Panc1 (cell line): ENCODE data around the gene FANCB. TPM values are rescaled to one million over a fixed set of nuclear protein-coding genes. Genes with fewer than 3 reads are reported as not detected.

Experiments used
- ATAC-seq: fragments of 200-7000 bp; cut with Tn5 transposase; 2 replicates; pipeline ENCODE4 v1.9.1; 2020; ENCODE audit warnings: mild to moderate bottlenecking, moderate library complexity
- BruUV-seq: library from RNA; stranded (reverse); fragments of 400-500 nt; replicated peaks from 2 replicates; lab custom pipeline; 2021; lab: Mats Ljungman, UMichigan
- CTCF ChIA-PET: fragments of 300-600 bp; sonication (Branson Sonifier 250); formaldehyde crosslinking; loops from one replicate; lab custom pipeline; 2022; ENCODE audit warnings: antibody characterized with exemption; lab: Charles Lee
- POLR2A ChIA-PET: fragments of 300-600 bp; sonication (Branson Sonifier 250); formaldehyde crosslinking; loops from one replicate; lab custom pipeline; 2022; ENCODE audit warnings: antibody characterized with exemption; lab: Charles Lee
- DNase-seq: peaks from one replicate; pipeline ENCODE4 v3.0.0-alpha.2; 2010; ENCODE audit warnings: low read depth, low spot score
- H3K27ac ChIP-seq: 2 replicates; pipeline ENCODE4 v1.5.1; 2011; ENCODE audit warnings: mild to moderate bottlenecking, low read length, inconsistent platforms
- H3K27me3 ChIP-seq: fragments of 200-500 bp; sonication (Bioruptor generic); 2 replicates; pipeline ENCODE4 v1.6.0; 2014; ENCODE audit warnings: low read length, inconsistent platforms; ENCODE audit not compliant: control insufficient read depth, insufficient read depth
- H3K36me3 ChIP-seq: fragments of 200-500 bp; sonication (Bioruptor generic); 2 replicates; pipeline ENCODE4 v1.5.1; 2014; ENCODE audit warnings: inconsistent platforms, mild to moderate bottlenecking, low read length, moderate library complexity; ENCODE audit not compliant: control insufficient read depth, insufficient read depth
- H3K4me1 ChIP-seq: 2 replicates; pipeline ENCODE4 v1.5.1; 2011; ENCODE audit warnings: inconsistent platforms, mild to moderate bottlenecking, low read length, moderate library complexity; ENCODE audit not compliant: control insufficient read depth, insufficient read depth
- H3K4me3 ChIP-seq, 2 experiments: 2 replicates each; pipeline ENCODE4 v1.5.1; 2011 to 2012; ENCODE audit warnings: low read depth in 2 of 2, low read length in 2 of 2, mild to moderate bottlenecking in 2 of 2, inconsistent platforms in 1 of 2, moderate library complexity in 1 of 2
- H3K9me3 ChIP-seq: fragments of 200-500 bp; sonication (Bioruptor generic); 2 replicates; pipeline ENCODE4 v1.5.1; 2014; ENCODE audit warnings: low read depth, mild to moderate bottlenecking, inconsistent platforms, low read length, moderate library complexity; ENCODE audit not compliant: control insufficient read depth, insufficient read depth
- CTCF ChIP-seq: fragments of 450-650 bp; IDR thresholded peaks from 2 replicates; pipeline ENCODE4 v1.5.1; 2017; ENCODE audit warnings: mild to moderate bottlenecking
- POLR2AphosphoS5 ChIP-seq: IDR thresholded peaks from 2 replicates; pipeline ENCODE4 v1.6.1; 2012; ENCODE audit warnings: mild to moderate bottlenecking, low read depth, low read length, moderate library complexity
- REST ChIP-seq, 2 experiments: IDR thresholded peaks; 2 replicates each; pipeline ENCODE4 v1.6.1; 2011 to 2012; ENCODE audit warnings: low read depth in 2 of 2, control low read depth in 1 of 2, low read length in 1 of 2, mild to moderate bottlenecking in 1 of 2, moderate library complexity in 1 of 2; ENCODE audit not compliant: insufficient read depth in 1 of 2
- SIN3A ChIP-seq: IDR thresholded peaks from 2 replicates; pipeline ENCODE4 v1.6.1; 2012; ENCODE audit warnings: low read depth, mild to moderate bottlenecking, low read length, moderate library complexity, borderline replicate concordance; ENCODE audit not compliant: insufficient read depth
- TCF7L2 ChIP-seq: IDR thresholded peaks from 2 replicates; pipeline ENCODE4 v1.6.1; 2011; ENCODE audit warnings: mild to moderate bottlenecking, low read depth, low read length, inconsistent platforms
- in situ Hi-C: cut with HindIII; loops from 2 replicates; pipeline ENCODE4 v1.10.0; 2016; ENCODE audit warnings: low sequenced_read_pairs, low pct_unique_long_range_greater_than_20kb
- intact Hi-C: fragments of 100-400 bp; cut with micrococcal nuclease; formaldehyde crosslinking; loops from one replicate; pipeline ENCODE4 v1.10.0; 2022; ENCODE audit not compliant: unreplicated experiment
- total RNA-seq: library from RNA; stranded (reverse); gene quantifications from one replicate; pipeline ENCODE4 v1.2.1, GENCODE V29; 2021; ENCODE audit not compliant: unreplicated experiment

The FANCB gene
- total RNA-seq, 1 experiment from 2014 or later: 4.8 TPM

GRCh38 chrX:14916017-14916674 is 43.3 kb upstream of the FANCB start:
- TF ChIP-seq REST (IDR thresholded peaks at IDR 0.05; ENCODE audit: insufficient read depth in 1 of 2, low read depth in 2 of 2, low read length in 1 of 2): no peak
- TF ChIP-seq POLR2AphosphoS5: no peak
- TF ChIP-seq SIN3A: no peak
- TF ChIP-seq TCF7L2: no peak
- no peak for TF ChIP-seq CTCF
- intact Hi-C loops (no loop called here), in situ Hi-C loops (no loop called here)
- no TSS peak for BruUV-seq
- H3K27me3 ChIP-seq: no peaks in the 10 kb centered on the region
- no peak overlapping the region for H3K4me3 ChIP-seq
- no peaks in the 10 kb centered on the region for H3K9me3 ChIP-seq
- ATAC-seq: no peak
- DNase-seq: no peak
- ChIA-PET CTCF (no interaction called here), POLR2A (no interaction called here)
- no peaks in the 10 kb centered on the region for H3K36me3 ChIP-seq
- H3K27ac ChIP-seq: no peak overlapping the region
- H3K4me1 ChIP-seq: no peaks in the 10 kb centered on the region

- in situ Hi-C loops (no loop called here), intact Hi-C loops (no loop called here)
- no peak overlapping the region for H3K4me3 ChIP-seq
- no peaks in the 10 kb centered on the region for H3K9me3 ChIP-seq
- ATAC-seq: no peak
- TF ChIP-seq REST (IDR thresholded peaks at IDR 0.05; ENCODE audit: insufficient read depth in 1 of 2, low read depth in 2 of 2, low read length in 1 of 2): no peak
- TF ChIP-seq CTCF: no peak
- H3K27ac ChIP-seq: no peak overlapping the region
- BruUV-seq: no TSS peak
- no peaks in the 10 kb centered on the region for H3K36me3 ChIP-seq
- H3K4me1 ChIP-seq: no peaks in the 10 kb centered on the region
- ChIA-PET CTCF (no interaction called here), POLR2A (no interaction called here)
- DNase-seq: no peak
- no peaks in the 10 kb centered on the region for H3K27me3 ChIP-seq
Observed at GRCh38 chrX:14915596-14915995, 42.7 kb upstream of the FANCB start.
